ENCODE measurements around the gene DNAH10.
"Not testable (repeated sequence)": the region's sequence is repeated elsewhere in the genome, so short reads cannot be mapped to it uniquely, and the experiment has no call there.

The DNAH10 gene

GRCh38 chr12:123936471-123936870 lies 174.4 kb downstream of the DNAH10 start:
- DNase-seq (ENCODE audit: low spot score), result no peak

DNA sequence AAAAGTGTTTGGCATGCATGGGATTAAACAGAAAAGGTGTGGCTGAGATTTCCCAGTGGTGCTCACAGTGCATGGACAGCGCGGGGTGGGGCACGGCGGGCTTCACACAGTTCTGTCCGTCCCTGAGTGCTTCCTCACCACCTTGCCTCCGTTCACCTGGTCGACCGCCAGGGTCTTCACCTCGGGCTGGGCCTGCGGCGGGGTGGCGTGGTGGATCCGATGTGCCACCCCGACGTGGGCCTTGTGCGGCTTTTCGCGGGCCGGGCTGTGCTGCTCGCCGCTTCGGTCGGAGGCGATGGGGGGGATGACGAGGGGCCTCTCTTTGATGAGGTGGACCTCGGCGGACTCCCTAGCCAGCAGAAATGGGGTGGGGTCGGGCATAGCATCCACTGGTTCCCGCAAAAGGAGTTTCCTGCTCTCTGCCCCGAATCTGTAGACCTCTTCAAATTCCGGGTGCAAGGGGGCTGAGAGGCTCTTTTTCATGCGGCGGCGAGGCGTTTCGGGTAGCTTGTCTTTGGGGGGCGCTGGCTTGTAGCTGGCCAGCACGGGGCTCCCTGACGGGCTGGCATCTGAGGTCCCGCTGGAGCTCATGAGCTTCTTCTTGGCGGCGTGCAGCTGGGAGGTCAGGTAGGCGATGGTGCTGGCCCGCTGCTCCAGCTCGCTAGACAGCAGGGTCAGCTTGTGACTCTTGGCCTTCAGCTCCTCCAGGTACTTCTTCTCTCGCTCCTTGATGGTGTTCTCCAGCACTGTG lies 175.0 kb downstream of the DNAH10 start:
- DNase-seq (ENCODE audit: low spot score), result no peak

DNA sequence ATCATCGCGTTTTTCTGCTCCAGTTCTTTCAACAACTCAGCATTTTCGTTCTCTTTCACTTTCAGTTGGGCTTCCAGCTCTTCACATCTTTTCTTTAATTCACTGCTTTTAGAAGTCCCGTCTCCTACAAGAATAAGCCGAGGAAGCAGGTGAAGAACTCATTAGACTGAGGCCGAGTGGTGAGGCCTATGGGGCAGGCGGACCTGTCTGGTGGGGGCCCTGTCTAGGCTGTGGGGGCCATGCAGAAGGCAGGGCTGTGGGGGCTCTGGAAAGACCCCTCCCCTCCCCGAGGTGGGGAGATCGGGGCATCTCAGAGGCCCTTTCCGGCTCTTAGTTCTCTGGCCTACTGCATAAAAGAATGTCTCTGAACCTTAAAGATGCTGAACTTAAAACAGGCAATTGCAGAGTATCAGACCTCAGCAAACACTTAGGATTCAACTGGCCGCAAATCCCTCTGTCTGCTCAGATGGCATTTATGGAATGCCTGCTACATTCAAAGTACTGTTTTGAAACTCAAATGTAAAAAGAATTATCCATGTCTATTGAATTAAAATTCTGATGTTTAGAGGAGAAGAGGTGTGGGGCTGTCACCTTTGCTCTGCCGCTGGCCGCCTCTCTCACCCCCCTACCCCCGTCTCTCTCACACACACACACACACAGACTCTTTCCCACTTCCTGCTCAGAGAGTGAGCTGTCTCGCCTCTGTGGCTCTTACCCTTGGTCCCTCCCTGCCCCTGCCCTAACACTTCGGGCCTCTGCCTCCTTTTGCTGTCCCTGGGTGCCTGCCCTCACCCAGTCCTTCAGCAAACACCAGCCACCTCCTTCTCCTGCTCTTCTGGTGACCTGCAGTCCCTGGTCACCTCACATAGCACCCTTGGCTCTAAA lies 175.8 kb downstream of the DNAH10 start:
- DNase-seq (ENCODE audit: low spot score), result peak; percentile 71

DNA sequence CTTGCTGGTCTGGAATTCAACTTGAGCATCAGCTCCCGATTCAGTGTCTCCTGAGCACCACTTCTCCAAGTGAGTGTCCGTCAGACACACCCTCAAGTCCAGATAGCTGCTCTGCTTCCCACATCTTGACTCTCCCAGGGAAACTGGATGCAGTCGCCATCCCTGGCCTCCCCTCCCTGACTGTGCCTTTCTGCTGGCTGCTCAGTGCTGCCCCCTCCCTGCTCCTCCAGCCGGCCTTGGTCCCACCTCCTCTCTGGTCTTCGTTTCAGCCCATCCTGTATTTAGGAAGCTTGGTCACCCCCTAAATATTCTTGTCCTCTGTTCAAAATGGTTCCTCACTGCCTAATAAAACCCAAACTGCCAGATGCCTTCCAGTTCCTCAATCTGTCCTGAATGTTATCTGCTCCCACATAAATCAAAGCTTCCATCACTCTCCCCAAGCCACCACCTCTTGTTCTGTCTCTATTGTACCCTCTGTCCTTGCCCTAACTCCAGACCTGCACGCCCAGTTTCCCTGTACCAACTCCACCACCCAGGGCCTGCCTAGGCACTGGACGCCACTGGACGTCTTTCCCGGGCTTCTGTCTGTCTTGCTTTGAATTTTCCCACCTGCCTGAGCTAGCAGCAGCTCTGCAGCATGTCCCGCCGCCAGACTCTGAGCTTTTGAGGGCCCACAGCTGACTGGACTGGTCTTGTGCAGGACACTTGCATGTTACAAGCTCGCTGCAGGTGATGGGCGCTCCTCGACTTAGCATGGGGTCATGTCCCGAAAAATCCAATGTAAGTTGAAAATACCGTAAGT lies 176.8 kb downstream of the DNAH10 start:
- DNase-seq (ENCODE audit: low spot score), result no peak

DNA sequence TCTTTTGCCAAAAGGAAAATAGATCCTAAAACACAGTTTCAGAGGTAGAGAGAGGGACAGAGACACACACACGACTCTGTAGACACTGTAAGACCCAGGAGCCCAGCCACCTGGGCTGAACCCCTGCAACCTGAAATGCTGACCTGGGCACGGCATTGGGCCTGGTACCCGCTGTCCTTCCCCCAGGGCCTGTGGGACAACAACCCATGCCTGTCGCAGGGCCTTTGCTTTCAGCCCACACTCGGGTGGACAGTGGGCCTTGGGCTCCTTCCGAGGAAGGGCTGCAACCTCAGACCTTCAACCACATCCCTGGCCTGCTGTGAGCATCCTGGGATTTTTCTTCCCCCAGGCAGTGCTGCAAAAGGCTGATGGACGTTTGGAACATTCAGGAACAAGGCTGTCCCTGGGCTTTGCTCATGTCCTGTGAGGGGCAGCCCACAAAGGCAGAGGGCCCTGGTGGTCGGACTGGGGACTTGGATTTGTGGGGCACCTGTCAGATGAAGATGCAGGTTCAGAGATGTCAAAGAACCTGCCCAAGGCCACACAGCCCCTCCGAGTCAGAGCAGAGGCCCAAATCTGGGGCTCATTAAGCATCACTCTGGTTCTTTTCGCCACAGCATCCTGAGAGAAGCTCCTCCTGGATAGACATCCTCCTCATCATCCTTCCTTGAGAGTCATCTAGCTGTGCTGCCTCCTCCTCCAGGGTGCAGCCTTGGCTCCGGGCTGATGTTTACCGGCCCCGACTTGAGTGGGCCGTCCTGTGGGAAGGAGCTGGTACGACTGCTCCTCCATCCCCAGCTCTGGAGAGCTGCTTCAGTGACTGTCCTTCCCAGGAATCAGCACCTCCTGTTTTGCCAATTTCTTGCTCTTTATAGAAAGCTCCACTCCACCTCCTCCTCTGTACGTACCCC lies 177.9 kb downstream of the DNAH10 start:
- no peak for DNase-seq (ENCODE audit: low spot score)

- DNase-seq (ENCODE audit: low spot score), result no peak
Measured at GRCh38 chr12:123940627-123940966, 178.5 kb downstream of the DNAH10 start.

DNA sequence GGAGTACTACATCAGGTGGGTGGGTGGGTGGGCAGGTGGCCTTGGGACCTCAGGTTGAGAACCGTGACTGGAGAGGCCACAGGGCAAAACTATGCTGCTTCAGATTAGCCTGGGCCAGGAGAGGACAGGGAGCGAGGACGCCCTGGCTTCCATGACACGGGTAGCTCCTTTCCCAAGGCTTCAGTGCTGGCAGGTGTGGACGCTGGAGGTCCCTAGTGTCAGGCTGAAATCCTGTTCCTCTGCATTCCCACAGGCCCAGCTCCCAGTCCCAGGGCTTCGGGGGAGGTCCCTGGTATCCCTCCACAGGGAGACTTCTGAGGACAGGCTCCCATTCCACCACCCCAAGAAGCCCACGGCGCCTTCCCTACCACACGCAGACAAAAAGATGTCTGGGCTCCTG lies 178.9 kb downstream of the DNAH10 start:
- no peak for DNase-seq (ENCODE audit: low spot score)

GRCh38 chr12:123941624-123942237 lies 179.6 kb downstream of the DNAH10 start:
- no peak for DNase-seq (ENCODE audit: low spot score)

DNA sequence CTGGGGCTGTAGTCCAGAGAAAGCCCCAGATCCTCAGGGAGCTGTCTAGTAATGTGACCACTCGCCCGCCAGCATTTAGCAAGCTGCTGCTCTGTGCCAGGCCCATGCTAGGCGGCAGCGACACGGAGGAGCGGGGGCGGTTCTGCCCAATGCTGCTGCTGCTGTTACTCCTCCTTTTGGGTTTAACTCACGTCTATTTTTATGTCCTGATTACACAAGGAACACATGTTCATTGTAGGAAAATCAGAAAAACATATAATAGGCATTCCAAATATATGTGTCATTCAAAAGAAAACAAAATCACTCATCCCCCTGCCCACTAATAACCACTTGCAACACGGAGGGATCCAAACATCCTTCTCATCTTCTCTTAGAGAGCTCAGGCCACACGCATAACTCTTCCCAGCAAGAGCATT lies 180.1 kb downstream of the DNAH10 start:
- DNase-seq (ENCODE audit: low spot score), result no peak

- no peak for DNase-seq (ENCODE audit: low spot score)
Measured at GRCh38 chr12:123942911-123943648, 181.0 kb downstream of the DNAH10 start.

- DNase-seq (ENCODE audit: low spot score), result no peak
Measured at GRCh38 chr12:123943816-123944215, 181.7 kb downstream of the DNAH10 start.

DNA sequence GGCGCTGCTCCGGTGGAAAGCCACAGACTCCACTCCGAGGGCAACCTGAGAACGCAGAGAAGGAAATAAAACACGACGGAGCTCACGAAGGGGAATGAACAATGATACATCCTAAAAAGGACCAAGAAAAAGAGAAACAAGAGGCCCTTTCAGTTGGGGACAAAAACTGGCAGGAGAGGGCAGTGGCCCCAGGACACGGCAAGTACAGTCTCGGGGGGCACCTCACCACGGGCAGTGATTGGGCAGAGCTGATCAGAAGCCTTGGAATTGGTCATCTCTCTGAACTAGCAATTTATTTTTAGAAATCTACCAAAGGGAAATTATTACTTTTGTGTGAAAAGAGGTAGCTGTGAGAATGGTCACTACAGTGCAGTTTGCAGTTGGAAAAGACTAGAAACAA lies 182.6 kb downstream of the DNAH10 start:
- no peak for DNase-seq (ENCODE audit: low spot score)

- no peak for DNase-seq (ENCODE audit: low spot score)
Measured at GRCh38 chr12:123945287-123946151, 183.4 kb downstream of the DNAH10 start.

GRCh38 chr12:123946152-123946515 lies 184.0 kb downstream of the DNAH10 start:
- no peak for DNase-seq (ENCODE audit: low spot score)

GRCh38 chr12:123946516-123947505 lies 184.7 kb downstream of the DNAH10 start:
- DNase-seq (ENCODE audit: low spot score), result not testable (repeated sequence)

DNA sequence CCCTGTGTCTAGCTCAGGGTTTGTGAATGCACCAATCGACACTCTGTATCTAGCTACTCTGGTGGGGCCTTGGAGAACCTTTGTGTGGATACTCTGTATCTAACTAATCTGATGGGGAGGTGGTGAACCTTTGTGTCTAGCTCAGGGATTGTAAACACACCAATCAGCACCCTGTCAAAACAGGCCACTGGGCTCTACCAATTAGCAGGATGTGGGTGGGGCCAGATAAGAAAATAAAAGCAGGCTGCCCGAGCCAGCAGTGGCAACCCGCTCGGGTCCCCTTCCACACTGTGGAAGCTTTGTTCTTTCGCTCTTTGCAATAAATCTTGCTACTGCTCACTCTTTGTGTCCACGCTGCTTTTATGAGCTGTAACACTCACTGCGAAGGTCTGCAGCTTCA lies 185.4 kb downstream of the DNAH10 start:
- not testable (repeated sequence) for DNase-seq (ENCODE audit: low spot score)

DNA sequence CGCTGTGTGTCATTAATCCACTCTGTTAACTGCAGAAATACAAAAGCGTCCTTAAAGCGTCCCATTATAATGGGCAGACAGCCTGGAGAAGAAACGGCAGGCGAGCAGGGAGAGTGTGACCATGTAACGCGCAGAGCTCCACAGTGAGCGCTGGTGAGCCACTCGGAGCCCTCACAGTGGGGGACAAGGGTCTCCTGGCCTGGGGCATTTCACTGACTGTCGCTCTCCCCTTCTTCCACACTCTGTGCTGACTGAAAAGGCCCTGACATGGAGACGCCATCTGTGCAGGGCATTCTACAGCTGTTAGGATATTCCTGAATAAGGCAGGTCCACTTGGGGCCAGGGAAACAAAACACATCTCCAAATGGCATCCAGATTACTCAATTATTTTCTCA lies 186.3 kb downstream of the DNAH10 start:
- no peak for DNase-seq (ENCODE audit: low spot score)

Data from CD4-positive, alpha-beta T cell treated with Interleukin-2 at 100 ng/mL for 4 hours (primary cell).